G401.6 (cell line): ENCODE results near the gene HSD17B12.
"Not testable (repeated sequence)": the region's sequence is repeated elsewhere in the genome, so short reads cannot be mapped to it uniquely, and the experiment has no call there.

Experiments
- FAIRE-seq: peaks from 2 replicates; lab custom pipeline; 2012; peaks lifted over from hg19 to GRCh38; lab: Jason Lieb, UNC

HSD17B12 gene

GRCh38 chr11:43747130-43747802 lies 66.7 kb downstream of the HSD17B12 start:
- FAIRE-seq = no peak

GRCh38 chr11:43748095-43748494 lies 67.6 kb downstream of the HSD17B12 start:
- no peak for FAIRE-seq

DNA sequence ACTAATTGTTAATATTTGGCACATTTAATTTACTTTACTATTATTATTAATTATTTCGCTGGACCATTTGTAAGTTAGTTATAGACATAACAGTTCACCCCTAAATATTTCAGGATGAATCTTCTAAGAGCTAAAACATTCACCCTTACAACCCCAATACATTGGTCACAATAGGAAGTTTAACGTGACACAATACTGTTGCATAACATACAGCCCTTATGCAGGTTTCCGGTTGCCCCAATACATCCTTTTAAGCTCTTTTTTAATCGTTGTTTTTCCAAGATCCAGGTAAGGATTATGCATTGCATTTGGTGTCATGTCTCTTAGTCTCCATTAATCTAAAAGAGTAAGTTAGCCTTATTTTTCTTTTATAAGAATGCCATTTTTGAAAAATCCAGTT lies 71.2 kb downstream of the HSD17B12 start:
- no peak for FAIRE-seq

DNA sequence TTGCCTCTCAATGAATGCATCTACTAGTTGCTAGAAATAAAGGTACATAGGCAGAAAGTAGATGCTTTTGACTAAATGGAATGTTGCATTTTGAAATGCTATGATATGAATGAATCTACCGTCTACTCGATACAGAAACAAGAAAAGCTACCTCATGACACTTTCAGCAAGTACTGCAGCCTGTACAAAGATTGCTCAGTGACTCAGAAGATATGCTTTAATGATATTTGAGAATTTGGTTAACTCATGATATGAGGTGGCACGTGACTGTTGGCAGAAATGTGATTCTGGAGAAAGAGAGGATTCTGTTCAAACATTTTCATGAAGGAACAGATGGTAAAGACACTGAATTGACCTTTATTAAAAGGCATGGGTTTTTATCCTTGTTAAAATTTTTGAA lies 76.0 kb downstream of the HSD17B12 start:
- no peak for FAIRE-seq

GRCh38 chr11:43758927-43759326 lies 78.4 kb downstream of the HSD17B12 start:
- FAIRE-seq = no peak

DNA sequence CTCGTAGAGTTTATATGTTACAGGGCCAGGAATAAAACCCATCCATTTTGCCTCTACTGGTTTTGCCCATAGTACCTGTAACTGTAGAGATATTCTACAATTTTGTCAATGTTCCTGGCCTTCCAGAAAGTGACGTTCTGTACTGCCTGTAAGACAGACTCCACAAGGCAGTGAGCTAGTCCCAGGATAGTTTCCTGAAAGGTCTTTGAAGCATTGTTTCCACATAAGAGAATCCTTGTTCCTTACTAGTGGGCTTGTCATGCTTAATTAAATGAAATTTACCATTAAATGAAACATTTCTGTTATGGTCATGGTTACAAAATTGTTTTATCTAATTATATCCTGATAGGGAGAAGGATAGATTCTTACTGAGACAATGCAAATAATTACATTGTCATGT lies 80.4 kb downstream of the HSD17B12 start:
- no peak for FAIRE-seq

GRCh38 chr11:43765194-43765593 lies 84.7 kb downstream of the HSD17B12 start:
- peak; percentile 69 for FAIRE-seq

DNA sequence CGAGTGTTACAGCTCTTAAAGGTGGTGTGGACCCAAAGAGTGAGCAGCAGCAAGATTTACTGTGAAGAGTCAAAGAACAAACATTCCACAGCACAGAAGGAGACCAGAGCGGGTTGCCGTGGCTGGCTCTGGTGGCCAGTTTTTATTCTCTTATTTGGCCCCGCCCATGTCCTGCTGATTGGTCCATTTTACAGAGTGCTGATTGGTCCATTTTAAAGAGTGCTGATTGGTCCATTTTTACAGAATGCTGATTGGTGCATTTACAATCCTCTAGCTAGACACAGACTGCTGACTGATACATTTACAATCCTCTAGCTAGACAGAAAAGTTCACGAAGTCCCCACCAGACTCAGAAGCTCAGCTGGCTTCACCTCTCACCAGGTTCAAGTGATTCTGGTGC lies 88.1 kb downstream of the HSD17B12 start:
- not testable (repeated sequence) for FAIRE-seq

DNA sequence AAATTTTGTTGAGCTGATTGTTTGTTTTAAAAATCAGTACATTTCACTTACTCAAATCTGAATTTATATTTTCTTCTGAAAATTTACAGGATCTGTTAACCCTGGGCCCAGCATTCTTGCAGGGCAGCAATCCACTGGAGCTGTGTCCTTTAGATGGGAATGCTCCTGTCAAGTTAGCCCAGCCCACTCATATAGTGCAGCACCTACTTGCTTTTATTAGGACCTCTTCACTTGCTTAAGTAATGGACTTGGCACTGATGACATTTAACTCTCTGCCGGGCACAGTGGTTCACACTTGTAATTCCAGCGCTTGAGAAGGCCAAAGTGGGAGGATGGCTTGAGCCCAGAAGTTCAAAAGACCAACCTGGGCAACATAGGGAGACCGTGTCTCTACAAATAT lies 89.6 kb downstream of the HSD17B12 start:
- FAIRE-seq = no peak

GRCh38 chr11:43772733-43773132 lies 92.2 kb downstream of the HSD17B12 start:
- FAIRE-seq = no peak

GRCh38 chr11:43774786-43775185 lies 94.2 kb downstream of the HSD17B12 start:
- no peak for FAIRE-seq

GRCh38 chr11:43779306-43779705 lies 98.8 kb downstream of the HSD17B12 start:
- no peak for FAIRE-seq

- FAIRE-seq = no peak
Measured at GRCh38 chr11:43784301-43784700, 103.8 kb downstream of the HSD17B12 start.

DNA sequence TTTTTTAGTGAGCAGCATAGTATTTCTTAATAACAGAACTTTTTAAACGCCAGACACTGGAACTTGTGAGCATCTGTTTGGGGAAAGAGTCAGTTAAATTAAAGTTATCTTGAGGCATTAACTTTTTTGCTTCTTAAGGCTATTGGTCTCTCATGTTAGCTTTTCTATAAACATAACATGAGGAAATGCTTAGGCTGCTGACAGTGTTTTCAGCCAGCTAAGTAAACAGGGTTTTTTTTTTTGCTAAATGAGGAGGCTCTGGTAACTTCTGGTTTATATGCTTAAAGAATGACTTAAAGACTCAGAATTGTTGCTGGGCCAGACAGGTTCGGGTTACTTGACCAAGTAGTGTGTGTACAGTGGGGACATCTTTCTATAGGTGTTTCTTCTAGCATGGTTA lies 104.3 kb downstream of the HSD17B12 start:
- FAIRE-seq = no peak

GRCh38 chr11:43785318-43785717 lies 104.8 kb downstream of the HSD17B12 start:
- no peak for FAIRE-seq

DNA sequence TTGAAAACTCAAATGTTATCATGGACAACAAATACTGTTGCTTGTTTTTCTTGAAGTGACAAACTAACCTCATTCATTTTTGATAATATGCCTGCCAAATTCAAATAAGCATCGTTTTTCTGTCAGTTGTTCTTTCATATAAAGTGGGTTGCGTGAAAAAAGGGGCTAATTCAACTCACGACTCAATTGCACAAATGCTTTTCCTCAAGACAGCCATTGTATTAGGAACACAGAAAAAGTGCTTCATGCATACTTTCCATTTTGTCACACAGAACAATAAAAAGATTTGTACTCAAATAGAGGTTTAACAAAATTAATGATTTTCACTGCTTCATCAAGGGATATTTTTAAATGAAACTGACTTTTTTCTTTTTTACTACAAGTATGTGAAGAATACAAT lies 105.5 kb downstream of the HSD17B12 start:
- FAIRE-seq = no peak

- FAIRE-seq = no peak
Measured at GRCh38 chr11:43787824-43788223, 107.3 kb downstream of the HSD17B12 start.

DNA sequence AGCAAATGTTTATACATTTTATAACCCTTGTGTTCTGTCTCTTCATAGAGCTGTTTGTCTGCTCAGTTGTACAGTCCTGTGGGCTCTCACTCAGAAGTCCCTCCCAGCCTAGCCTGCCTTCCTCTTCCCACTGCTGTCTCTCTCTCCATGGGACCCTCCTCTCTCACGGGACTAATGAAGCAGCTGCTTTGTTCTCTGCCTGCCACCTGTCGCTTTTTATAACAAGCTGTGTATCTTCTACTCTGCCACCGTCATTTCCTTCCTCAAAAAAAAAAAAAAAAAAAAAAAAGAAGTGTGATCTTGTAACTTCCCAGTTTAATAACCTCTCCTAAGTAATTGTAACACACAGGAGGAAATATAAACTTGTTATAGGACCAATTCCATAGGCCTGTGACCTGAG lies 107.9 kb downstream of the HSD17B12 start:
- no peak for FAIRE-seq

DNA sequence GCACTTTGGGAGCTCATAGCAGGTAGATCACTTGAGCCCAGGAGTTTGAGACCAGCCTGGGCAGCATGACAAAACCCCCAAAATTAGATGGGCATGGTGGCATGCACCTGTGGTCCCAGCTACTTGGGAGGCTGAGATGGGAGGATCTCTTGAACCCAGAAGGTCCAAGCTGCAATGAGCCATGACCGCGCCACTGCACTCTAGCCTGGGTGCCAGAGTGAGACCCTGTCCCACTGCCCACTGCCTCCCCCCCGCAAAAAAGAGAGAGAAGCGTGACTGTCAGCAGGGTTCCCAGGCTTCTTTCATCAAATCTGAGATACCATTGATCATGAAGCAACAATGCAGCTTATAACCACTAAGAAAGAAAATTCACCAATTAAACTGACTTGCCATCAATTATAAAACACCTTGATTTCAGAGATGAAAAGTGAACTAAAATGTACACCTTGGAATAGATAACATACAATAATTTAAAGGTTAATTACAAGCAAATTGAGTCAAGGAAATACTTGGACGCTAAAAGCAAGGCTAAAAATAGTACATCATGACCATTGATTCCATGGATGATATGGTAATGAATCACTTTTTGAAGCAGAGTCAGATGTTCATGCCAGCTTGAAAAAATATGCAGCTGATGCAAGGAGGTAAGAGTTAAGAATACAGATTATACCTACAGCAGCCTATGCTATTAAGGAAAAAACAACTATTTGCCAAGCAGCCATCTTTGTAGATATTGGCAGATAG lies 109.3 kb downstream of the HSD17B12 start:
- FAIRE-seq = no peak

- FAIRE-seq = no peak
Measured at GRCh38 chr11:43790444-43790794, 109.9 kb downstream of the HSD17B12 start.

GRCh38 chr11:43797337-43797736 lies 116.8 kb downstream of the HSD17B12 start:
- no peak for FAIRE-seq

GRCh38 chr11:43797866-43798265 lies 117.3 kb downstream of the HSD17B12 start:
- FAIRE-seq = peak; percentile 15

GRCh38 chr11:43802509-43802908 lies 122.0 kb downstream of the HSD17B12 start:
- no peak for FAIRE-seq

GRCh38 chr11:43803766-43804165 lies 123.2 kb downstream of the HSD17B12 start:
- FAIRE-seq = no peak
